Stimulated activated CD8-positive, alpha-beta memory T cell treated with anti-CD3 and anti-CD28 coated beads, Interleukin-15, amount 100 ng/mL, for 1 hour (primary cell): ENCODE results near the gene ZNF70.

Experiments used
- DNase-seq: peaks from one replicate; pipeline ENCODE4 v3.0.0-alpha.2; 2020; ENCODE audit warnings: low read depth

The ZNF70 gene

DNA sequence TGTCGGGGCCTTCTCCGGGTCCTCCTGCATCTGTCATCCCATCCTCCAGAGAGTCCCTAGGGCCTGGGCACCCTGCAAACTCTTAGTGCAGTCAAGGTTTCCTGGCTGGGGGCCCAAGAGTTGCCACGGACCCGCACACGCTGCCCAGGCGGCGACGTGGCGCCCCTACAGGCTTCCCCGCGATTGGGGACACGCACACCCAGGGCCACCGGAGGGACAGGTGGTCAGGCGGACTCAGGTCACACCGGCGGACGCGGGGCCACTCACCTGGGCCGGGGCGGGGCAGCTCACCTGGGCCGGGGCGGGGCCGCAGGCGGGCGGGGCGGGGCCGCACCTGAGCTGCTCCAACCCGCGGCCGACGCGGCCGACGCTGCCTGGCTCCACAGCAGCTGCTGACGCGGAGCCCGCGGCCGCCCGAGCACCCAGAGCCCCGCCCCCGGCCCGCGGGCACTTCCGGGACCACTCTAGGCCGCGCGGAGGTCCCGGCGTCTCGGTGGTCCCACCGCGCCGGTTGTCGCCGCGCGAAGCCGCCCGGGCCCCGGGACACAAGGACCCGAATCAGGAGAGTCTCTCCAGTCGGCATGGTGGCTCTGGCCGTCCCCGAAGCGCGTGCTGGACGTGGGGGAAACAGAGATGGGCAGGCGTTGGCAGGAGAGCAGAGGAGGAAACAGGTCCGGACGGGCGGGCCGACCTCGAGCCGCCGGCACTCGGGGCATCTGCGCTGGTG lies at the start of gene ZNF70:
TSS of gene ZNF70 (minus strand) at position 399 of the 727 bp plus-strand sequence. CDS start 5,972 bp downstream, outside the sequence.
- DNase-seq, result peak; percentile 58

DNA sequence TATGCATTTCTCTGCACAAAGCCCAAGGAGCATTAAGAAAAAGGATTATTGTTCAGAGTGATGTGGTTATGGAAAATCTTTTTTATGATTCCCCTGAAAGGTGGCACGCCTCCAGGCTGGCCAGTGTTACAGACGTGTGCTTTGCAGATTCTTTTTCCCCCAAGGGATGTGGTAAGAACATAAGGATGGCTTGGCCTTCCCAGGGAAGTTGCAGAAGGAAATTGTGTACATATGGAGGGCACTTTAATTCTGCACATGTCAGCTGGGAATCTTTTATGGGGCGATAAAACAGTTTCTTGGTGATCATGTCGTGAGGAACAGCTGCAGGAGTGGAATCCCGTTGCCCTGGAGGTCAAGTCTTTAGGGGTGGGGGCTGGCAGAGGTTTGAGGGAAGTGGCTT lies 45.5 kb upstream of the ZNF70 start:
- DNase-seq, result no peak

DNA sequence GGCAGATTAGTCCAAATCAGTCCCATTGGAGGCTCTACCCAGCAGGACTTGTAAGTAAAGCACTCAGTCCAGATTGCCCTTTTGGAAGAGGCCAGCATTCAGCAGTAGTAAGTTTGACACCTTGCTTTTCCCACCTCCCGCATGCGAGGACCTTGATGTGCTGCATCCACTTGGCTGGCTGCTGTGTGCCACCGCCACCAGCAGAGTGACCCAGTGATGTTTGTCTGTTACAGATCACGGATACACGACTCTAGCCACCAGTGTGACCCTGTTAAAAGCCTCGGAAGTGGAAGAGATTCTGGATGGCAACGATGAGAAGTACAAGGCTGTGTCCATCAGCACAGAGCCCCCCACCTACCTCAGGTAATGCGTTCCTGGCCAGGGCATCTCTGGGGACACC lies 42.4 kb upstream of the ZNF70 start:
- DNase-seq, result no peak

DNA sequence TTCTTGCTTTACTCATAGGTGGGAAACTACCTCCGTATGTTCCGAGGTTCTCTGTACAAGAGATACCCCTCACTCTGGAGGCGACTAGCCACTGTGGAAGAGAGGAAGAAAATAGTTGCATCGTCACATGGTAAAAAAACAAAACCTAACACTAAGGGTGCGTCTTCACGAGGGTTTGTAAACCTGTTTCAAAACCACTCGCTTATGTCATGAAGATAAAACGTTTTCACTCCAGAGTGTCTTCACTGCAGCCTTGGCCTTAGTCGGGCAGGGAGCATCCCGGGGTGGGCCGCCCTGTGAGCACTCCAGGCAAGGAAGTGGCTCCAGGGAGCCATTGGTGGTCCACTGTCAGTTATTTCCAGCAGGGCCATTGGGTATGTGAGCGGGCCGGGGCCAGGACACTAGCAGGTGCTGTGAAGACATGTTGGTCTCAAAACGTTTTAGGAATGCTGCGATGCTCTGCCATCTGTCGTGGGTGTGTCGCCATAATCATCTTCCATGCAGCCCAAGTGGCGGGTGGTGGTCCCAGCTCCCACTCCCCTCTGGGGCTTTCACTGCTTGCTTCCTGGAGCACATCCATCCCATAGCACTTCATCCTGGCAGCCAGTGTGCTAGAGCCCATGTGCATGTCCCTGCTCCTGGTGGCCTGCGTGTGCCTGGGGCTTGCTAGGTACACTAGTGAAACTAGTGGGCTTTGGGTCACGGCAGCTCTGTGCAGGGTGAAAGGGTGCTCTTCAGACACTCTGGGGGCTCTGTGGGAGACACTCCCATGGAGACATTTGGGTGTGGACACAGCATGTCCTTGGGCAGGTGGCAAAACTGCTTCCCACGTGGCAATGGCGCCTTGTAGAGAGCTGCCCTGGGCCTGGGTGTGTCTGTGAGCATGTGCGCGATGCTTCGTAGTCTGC lies 41.1 kb upstream of the ZNF70 start:
- no peak for DNase-seq

DNA sequence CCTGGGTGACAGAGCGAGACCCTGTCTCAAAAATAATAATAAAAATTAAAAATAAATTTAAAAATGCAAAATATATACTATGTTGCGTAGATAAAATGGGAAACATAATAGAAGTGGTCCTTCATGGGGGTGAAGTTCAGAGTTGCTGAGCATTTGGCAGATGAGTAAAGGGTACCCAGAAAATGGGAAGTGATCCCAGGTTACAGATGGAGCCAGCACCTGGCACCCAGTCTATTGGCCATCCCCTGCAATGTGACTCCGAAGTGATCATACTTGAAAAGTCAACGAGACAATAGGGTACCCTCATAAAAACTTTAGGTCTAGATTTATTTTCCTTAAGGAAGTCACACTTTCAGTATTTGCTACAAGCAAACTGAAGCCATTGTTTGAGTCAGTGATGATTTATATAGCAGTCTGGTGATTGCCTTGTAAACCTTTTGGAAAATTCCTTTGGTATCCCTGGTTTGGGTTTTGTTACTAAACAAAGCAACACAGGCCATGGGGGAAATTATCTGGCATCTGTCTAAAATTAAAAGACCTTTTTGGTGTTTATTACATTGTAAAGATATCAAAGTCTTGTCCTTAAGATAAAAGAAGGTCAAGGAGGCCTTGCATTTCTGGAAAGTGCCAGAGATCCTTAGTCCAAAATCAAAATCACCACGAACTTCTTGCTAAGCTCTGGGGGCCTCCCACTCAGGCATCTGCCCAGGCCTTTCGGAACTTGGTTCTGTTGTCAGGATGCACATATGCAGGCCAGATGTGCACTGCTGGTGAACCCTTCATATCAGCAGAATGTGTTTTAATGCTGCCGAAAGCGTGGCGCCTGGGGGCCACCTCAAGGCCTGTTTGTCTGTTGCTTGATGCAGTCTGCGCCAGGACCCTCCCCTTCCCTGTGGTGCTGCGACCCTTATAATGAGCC lies 40.2 kb upstream of the ZNF70 start:
- DNase-seq, result no peak

DNA sequence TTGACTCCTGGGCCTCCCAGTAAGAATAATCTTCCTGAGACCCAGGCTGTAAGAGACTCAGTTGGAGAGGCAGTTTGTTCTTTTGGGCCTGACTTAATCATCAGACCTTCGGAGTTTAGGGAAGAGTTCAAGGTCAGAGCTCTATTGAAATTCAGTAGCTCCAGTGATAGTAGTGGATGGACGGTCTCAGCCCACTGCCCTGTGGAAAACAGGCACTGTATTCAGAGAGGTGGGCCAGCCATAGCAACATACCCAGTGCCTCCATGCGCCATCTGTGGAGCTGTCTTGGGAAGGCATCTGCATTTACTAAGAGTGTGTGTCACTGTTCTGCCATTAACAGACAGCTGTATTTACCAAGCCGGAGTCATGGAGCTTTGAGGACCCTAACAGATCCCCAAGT lies 38.7 kb upstream of the ZNF70 start:
- DNase-seq, result no peak

DNA sequence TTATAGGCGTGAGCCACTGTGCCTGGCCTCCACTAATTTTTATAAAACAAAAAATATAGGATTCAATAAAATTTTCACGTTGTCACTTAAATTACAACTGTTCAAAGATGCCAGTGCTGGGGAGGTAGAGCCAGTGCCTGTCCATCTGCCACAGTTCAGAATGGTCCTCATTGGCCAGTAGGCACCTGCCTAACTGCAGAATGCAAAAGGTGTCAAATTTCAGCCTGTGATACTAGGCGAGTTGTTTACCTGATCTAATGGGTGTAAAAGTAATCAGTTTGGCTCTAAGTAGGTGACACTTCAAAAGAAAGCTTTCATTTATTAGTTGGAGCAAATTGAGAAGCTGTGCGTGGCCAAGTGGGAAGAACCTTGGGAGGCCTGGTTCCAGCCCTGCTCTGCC lies 38.2 kb upstream of the ZNF70 start:
- DNase-seq, result no peak

DNA sequence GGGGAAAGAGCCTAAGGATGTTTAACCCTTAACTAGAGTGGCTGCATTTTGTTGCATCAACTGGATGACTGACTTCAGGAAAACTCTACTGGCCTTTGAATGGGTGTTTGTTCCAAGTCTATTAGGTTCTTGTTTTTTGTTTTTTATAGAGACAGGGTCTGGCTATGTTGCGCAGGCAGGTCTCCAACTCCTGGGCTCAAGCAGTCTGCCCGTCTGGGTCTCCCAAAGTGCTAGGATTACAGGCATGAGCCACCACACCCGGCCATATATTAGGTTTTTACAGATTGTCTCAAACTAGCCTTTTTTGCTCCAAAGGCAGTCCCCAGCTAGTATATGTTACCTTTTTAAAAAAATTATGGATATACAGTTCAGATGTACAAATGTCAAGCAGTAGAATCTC lies 37.0 kb upstream of the ZNF70 start:
- DNase-seq, result no peak

DNA sequence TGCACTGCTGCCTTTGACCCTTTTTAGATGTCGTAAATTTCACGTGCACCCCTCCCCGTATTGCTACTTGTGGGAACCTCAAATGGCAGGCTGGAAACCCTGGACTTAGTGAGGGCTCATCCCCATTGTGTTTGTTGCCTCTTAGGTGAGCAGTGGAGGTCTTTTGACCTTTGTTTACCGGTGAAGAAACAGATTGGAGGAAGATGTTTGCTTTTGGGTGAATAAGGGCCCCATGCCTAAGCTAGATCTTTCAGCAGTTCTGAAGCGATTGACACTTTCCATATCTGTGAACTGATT lies 36.6 kb upstream of the ZNF70 start:
- no peak for DNase-seq

DNA sequence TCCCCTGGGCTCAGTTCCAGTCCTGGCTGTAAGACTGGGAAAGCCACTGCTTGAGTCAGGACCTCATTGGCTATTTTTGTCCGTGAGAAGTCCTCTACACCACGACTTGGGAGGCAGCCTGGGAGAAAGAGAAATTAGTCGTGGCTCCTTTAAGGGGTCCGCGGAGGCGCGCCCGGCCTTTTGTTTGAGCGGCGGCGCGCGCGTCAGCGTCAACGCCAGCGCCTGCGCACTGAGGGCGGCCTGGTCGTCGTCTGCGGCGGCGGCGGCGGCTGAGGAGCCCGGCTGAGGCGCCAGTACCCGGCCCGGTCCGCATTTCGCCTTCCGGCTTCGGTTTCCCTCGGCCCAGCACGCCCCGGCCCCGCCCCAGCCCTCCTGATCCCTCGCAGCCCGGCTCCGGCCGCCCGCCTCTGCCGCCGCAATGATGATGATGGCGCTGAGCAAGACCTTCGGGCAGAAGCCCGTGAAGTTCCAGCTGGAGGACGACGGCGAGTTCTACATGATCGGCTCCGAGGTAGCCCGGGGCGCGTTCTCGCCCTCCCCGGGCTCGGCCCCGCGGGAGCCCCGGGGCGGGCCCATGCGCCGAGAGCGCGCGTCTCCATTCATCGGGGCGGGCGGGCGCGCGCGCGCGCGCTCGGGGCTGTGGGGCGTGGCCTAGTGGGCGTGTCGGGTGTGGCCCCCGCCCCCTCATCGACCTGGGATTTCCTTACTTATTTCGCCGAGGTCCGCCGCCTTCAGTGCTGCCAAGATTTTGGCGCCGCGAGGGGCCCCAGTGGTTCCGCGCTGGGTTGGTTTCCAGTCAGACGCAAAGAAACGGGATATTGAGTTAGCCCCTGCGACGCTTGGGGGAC lies 36.1 kb upstream of the ZNF70 start, which contains the start of gene SMARCB1:
TSS of gene SMARCB1 (plus strand) at position 215 of the 848 bp plus-strand sequence. CDS start at position 419, 204 bp downstream.
- DNase-seq, result peak; percentile 87

DNA sequence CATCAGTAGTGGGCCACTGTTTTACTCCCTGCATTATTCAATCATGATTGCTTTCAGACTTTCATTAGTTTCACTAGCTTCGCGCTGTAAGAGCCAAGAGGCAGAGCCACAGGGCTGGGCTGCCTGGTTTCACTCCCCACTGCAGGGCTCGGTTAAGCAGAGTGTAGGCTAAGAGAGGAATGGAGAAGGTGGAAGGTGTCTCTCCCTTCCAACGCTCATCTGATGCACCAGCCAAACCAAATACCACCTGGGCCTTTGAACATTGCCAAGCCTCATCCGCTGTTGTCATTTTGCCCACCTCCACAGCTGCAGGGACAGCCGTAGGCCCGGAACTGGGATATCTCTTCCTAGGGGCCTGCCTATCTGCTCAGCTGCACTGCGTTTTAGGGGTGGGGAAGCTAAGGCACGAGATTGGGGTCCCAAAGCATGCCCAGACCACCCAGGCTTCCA lies 35.4 kb upstream of the ZNF70 start:
- no peak for DNase-seq

DNA sequence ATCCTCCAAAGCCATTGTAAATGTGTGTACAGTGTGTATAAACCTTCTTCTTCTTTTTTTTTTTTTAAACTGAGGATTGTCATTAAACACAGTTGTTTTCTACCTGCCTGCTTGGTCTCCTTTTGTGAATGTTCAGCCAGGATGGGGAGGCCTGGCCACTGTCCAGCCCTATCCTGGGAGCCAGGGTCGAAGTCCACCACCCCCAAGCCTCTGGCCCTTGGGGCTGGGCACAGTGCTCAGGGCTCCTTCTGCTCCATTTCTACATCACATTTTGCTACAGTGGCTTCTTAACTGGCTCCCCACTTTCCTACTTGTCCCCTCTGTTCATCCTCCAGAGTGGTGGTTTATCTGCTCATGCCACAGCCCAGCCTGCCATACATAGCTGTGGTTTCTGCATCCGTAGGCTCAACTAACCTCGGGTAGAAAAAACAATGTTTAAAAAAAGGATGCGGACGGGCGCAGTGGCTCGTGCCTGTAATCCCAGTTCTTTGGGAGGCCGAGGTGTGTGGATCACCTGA lies 33.4 kb upstream of the ZNF70 start:
- DNase-seq, result no peak

DNA sequence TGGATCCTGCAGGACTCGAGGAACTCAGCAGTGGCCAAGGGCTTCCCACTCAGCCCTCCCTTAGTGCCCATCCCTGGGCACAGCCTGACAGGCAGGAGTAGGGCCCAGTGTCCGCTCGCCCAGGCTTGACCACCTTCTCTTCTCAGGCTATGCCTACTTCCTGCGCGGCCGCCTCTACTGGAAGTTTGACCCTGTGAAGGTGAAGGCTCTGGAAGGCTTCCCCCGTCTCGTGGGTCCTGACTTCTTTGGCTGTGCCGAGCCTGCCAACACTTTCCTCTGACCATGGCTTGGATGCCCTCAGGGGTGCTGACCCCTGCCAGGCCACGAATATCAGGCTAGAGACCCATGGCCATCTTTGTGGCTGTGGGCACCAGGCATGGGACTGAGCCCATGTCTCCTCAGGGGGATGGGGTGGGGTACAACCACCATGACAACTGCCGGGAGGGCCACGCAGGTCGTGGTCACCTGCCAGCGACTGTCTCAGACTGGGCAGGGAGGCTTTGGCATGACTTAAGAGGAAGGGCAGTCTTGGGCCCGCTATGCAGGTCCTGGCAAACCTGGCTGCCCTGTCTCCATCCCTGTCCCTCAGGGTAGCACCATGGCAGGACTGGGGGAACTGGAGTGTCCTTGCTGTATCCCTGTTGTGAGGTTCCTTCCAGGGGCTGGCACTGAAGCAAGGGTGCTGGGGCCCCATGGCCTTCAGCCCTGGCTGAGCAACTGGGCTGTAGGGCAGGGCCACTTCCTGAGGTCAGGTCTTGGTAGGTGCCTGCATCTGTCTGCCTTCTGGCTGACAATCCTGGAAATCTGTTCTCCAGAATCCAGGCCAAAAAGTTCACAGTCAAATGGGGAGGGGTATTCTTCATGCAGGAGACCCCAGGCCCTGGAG lies 32.6 kb upstream of the ZNF70 start:
- DNase-seq, result no peak

DNA sequence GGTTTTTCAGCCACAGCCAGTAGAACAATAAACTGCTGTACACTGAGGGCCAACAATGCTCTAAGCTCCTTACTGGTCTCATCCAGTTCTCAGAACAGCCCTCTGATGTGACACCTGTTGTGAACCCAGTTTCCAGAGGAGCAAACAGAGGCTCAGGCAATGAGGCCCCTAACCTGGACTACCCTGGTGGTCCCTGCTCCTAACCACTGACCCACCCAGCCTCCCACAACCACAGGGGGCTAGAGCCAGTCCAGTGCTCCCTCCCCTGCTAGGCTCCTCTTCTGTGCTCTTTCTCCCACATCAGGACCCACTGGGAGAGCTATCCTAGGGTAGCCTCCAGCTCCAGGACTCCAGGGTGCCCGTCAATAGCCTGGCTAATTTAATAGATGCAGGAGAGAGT lies 31.8 kb upstream of the ZNF70 start:
- DNase-seq, result no peak

DNA sequence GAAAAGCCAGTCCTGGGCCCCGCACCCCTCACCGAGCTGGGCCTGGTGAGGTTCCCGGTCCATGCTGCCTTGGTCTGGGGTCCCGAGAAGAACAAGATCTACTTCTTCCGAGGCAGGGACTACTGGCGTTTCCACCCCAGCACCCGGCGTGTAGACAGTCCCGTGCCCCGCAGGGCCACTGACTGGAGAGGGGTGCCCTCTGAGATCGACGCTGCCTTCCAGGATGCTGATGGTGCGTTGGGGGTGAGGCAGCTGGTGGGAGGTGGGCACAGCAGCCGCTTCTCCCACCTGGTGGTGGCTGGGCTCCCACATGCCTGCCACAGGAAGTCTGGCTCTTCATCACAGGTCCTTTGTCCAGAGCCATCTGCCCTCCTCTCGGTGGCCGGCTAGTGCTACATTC lies 31.3 kb upstream of the ZNF70 start:
- no peak for DNase-seq

DNA sequence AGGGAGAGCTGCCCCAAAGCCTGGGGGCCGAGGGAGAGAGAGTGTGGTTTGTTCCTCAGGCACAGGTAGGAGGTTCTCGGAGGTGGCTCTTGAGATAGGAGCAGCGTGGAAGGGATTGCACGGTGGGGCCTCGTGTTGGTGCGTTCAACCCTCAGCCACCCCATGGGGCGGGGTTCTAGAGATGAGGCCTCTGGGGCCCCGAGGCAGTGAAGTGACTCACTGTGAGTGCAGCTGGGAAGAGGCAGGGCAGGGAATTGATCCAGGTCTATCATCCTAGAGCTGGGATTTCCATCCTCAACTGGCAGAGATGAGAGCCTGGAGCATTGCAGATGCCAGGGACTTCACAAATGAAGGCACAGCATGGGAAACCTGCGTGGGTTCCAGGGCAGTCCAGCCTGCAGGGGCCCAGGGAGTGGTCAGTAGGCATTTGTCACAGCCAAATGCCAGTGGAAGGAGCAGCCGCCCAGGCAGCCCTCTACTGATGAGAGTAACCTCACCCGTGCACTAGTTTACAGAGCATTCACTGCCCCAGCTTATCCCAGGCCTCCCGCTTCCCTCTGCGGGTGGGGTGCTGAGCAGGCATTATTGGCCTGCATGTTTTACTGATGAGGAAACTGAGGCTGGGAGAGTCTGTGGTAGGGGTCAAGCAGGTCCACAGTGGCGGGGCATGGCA lies 30.7 kb upstream of the ZNF70 start:
- DNase-seq, result no peak

DNA sequence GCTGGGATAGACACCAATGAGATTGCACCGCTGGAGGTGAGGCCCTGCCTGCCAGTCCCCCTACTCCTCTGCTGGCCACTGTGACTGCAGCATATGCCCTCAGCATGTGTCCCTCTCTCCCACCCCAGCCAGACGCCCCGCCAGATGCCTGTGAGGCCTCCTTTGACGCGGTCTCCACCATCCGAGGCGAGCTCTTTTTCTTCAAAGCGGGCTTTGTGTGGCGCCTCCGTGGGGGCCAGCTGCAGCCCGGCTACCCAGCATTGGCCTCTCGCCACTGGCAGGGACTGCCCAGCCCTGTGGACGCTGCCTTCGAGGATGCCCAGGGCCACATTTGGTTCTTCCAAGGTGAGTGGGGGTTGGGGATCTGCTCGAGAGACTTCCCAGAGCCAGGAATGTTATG lies 30.2 kb upstream of the ZNF70 start:
- DNase-seq, result no peak

DNA sequence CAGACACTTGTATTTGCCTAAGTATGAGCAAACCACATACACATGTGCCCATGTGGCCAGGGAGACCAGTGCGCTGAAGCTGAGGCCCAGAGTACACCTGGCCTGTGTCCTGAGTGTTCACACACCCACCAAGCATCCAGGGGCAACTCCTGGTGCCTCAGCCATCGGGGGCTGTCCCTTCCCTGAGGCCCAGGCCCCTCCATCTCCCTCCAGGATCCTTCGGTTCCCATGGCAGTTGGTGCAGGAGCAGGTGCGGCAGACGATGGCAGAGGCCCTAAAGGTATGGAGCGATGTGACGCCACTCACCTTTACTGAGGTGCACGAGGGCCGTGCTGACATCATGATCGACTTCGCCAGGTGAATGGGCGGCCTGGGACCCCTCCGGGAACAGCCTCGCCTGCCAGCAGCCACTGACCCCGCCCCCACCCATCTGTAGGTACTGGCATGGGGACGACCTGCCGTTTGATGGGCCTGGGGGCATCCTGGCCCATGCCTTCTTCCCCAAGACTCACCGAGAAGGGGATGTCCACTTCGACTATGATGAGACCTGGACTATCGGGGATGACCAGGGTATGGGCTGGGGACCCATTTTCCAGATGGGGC lies 29.3 kb upstream of the ZNF70 start:
- no peak for DNase-seq

DNA sequence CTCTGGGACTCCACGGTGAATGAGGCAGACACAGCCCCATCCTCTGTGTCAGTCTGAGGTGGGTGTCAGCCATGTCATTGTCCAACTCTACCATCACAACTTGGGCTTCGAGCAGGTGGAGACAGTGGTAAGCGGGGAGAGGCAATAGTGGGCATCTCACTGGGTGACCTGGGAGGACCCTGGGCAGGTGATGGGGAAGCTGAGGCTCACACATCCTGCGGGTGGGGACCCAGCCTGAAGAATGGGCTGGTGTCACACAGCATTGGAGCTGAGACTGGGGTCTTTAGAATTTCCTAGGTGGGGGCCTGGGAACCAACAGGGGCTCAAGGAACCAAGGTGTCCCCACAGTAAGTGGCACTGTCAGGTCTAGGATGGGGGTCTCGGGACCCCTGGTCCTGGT lies 28.8 kb upstream of the ZNF70 start:
- no peak for DNase-seq
